IPS-11a (cell line): Measurements from ENCODE around the gene DRC1.

Experiments used
- H3K4me3 ChIP-seq: one replicate; pipeline ENCODE4 v1.5.1; 2013; ENCODE audit warnings: low read depth, low read length, control low read depth

Gene DRC1

DNA sequence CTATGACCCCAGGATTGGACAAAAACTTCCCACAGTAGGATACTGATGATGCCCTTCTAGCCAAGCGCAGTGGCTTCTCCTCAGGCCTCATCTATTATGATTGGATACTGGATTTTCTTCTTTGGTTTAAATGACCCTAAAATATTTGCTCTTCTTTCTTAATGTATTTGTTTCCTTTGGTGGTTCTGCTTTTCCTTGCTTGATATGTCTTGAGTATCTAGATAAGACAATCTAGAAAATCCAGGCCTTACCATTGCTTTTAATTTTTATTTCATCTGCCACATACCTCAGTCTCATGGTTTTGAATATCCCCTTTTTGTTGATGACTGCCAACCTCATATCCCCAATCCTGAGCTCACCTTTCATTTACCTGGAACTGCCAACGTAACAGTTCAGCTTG is 40.6 kb downstream of the DRC1 start:
- no peak overlapping the region for H3K4me3 ChIP-seq

DNA sequence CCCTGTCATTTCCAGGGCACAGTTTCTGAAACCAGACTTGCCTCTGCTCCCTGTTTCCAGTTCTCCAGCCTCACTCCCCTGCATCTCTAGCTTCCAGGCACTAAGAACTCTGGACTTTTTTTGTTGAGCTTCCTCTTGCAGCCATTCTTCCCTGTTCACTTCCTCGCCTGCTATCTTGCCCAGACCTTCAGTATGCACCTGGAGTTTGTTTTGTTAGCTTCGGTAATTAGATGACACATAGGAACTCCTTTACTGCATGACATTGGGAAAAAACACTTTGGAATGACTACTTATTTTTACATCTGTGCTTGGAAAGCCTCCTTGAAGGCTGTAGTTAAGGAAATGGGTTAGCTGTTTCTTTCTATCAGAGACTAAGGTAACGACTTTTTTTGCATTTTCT is 41.0 kb downstream of the DRC1 start:
- no peak overlapping the region for H3K4me3 ChIP-seq

DNA sequence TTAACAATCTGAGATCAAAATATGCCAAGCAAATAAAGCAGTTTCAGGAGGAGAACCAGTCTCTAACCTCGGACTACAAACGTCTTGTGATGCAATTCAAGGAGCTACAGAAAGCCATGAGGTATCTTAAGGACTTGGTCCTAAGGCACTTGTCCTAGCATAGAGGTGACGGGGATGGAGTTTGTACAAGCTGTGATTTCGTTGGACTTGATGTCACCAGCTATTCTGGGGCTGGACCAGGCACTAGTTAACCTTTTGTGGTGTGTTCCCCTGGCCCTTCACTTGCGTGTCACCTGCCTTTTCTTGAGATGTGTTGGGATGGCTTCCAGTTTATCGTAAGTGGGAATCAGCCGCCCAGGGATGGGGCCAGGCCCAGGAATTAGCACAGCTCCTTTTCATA is 42.5 kb downstream of the DRC1 start:
- H3K4me3 ChIP-seq: no peak overlapping the region

DNA sequence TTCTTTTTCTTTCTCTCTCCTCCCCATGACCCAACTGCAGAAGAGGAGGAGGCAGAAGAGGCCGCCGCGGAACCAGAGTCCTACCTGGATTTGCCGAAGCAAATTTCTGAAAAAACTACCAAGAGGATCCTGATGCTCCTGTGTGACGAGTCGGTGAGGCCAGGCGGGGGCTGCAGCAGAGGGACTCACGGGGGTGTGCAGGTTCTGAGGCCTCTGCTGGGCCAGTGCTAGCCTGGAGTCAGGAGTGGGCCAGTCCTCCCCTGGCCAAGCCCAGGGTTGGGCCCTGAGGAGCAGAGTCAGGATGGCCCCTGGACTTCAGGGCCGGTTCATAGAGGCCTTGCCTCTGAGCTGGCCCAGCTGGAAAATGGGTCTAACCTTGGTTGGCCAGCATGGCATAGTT is 46.9 kb downstream of the DRC1 start:
- H3K4me3 ChIP-seq: no peak overlapping the region

DNA sequence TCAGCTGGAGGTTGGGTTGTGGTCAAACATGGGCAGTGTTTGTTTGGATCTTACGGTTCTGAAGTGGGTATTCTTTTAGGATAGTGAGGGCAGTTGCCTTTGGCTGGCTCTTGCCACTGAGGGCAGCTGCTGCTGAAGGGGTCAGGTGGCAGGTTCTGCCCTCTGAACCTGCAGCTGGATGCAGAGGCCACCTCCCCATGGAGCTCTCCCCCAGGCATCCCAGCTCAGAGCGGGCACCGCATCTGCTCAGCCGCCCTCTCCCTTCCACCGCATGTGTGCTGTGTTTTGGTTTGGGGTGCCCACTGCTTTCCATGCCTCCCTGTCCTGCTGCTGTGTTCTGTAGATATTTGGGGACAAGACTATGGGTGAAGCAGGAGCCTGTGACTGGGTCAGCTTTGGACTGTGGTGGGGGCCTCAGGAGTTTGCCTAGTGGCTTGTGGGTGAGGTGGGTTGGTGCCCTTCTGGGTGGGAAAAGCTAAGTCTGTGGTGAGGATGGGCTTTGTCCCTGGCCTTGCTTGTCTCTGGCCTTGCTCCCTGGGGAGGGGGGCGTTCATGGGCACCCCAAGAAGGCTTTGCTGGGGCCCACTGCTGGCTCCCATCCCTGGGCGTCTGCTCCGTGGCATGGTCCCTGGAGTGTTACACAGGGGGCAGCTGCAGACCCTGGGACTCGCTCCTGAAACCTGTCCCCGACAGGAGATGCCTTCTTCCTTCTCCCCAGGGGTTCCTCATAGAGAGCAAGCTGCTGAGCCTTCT is 47.7 kb downstream of the DRC1 start:
- no peak overlapping the region for H3K4me3 ChIP-seq

DNA sequence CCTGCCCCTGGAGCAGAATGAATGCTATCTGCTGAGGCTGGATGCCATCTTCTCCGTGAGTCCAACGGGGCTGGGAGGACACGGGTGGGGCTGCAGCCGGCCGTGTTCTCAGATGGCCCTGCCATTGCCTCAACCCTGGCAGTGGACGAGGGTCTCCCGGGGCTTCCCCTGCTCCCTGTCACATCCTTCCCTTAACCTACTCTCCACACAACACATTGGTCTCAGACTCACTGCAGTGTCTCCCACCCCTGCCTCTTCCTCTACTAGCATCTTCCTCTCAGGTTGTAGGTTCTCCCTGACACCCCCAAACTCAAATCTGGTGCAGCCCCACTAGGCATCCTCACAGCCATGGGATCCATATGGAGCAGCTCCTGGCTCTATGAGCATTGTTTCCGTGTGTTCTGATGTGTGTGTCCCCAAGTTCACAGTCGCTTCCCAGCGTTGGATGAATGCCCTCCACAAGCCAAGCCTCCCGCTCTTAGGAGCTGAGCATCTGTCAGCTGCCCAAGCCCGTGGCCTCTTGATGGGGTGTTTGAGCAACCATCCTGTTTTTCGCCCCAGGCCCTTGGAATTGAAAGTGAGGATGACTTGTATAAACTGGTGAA is 48.4 kb downstream of the DRC1 start:
- H3K4me3 ChIP-seq: no peak overlapping the region

DNA sequence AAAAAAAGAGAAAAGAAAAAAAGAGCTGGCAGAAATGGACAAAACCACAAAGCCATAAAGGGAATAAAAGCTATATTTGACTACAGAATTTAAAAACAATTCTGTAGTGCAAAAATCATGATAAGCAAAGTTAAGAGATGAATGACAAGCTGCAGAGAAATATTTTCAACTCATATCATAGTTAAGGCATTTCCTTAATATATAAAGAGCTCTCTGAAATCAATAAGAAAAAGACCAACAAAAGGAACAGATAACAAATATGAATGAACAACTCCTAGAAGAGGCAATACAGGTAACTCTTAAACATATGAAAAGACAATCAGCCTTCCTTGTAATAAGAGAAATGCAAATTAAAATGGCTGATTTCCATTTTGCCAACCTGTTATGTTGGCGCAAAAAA is 50.0 kb downstream of the DRC1 start:
- H3K4me3 ChIP-seq: no peak overlapping the region

DNA sequence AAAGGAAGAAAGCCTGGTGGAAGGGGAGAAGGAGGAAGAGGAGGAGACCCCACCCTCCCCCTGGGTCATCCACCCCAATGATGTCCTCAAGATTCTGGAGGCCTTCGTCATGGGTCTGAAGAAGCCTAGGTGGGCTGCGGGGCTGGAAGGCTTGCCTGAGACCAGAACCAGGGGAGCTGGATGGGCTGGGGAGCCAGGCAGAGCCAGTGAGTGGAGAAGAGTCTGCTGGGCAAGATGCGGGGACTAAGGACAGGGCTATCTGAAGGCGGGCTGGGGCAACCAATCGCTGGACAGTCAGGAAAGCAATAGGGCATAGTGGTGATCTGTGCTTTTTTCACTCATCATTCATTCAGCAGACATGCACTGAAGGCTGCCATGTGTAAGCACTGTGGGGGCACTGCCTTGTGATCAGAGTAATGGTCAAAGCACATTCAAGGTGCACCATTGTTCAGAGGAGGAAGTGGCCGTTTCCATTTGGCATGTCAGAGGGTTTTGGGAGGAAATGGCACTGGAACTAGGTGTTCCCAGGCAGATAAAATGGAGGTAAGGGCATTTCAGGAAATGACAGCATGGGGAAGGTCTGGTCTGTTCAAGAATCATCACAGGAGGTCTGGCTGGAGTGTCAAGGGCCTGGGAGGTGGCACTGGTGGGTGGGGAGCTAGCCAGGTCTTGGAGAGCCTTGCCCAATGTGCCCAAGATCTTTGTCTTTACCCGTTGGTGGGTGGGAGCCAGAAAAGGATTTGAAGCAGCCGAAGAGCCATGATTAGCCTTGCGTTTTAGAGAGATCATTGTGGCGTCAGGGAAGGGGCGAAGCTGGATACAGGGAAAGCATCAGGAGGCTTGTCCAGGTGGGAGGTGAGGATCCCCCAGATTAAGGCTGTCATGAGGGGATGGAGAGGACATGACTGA is 52.0 kb downstream of the DRC1 start:
- no peak overlapping the region for H3K4me3 ChIP-seq

DNA sequence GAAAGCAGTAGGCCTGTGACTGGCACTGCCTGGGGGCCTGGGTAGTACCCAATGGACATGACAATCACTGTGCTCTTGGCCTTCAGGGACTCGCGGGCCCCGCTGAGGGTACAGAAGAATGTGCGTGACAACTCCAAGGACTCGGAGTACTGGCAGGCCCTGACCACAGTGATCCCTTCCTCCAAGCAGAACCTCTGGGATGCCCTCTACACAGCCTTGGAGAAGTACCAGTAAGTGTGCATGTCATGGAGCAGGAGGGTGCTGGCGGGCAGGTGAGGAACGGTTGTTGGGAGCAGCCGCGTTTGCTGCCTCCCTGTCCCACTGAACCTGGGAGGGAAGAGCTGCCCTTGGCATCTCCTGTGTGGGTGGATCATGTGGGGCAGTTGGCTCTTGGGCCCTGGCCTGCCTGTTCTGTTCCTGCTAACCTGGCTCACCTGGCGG is 52.9 kb downstream of the DRC1 start:
- H3K4me3 ChIP-seq: no peak overlapping the region

DNA sequence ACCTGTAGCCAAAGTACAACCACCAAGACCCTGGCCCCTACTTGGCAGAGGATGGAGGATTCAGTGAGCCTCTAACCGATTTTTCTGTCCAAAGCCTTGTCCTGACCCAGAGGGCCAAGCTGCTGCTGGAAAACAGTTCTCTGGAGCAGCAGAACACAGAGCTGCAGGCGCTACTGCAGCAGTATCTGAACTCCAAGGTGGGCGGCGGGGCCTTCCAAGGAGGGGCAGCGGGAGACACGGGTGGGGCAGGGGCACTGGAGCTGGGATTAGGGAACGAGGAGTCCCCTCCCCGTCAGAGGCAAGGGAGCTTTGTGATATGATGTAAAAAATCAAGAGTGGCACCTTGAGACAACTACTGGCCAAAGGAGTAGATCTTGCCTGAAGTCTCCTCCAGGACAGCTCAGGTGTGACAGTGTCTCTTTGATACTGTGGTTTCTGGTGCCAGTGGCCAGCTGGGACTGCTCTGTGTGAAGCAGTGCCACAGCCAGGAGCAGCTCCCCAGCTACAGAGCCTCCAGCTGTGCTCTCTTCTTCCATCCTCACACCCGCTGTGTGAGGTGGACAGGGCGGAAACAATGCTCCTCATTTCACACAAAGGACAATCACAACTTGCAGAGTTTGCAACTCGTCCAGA is 53.4 kb downstream of the DRC1 start:
- H3K4me3 ChIP-seq: no peak overlapping the region

DNA sequence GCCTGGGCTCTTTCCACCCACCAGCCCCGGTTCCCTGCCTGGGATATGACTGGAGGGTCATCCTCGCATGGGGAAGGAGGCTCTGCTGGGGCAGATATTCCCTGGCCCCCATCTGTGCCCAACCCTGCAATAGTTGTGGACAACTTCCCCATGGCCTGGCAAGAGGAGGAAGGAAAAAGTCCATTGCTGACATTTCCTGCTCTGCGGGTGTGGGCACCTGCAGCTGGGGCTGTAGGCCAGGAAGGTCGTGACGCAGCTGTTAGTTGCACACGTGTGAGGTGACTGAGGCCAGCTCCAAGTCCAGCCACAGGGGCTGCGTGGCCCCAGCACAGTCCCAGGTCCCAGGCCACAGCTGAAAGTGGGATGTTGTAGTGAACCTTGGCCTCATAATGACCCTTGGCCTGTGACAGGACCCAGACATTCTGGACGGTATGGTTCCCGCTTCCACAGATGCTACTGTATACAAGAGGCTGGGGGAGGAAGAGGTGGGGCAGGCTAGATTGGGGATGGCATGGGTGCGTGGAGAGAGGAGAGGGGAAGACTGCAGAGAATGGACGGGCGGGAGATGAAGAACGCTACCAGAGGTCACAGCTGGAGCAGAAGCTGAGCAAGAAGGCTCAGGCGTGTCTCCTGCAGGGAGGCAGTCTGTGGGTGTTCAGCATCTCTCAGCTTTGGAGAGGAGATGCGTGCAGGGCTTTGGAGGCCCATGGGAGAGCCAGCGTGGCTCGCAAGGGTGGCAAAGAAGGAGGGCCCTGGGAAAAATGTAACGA is 54.1 kb downstream of the DRC1 start:
- no peak overlapping the region for H3K4me3 ChIP-seq

DNA sequence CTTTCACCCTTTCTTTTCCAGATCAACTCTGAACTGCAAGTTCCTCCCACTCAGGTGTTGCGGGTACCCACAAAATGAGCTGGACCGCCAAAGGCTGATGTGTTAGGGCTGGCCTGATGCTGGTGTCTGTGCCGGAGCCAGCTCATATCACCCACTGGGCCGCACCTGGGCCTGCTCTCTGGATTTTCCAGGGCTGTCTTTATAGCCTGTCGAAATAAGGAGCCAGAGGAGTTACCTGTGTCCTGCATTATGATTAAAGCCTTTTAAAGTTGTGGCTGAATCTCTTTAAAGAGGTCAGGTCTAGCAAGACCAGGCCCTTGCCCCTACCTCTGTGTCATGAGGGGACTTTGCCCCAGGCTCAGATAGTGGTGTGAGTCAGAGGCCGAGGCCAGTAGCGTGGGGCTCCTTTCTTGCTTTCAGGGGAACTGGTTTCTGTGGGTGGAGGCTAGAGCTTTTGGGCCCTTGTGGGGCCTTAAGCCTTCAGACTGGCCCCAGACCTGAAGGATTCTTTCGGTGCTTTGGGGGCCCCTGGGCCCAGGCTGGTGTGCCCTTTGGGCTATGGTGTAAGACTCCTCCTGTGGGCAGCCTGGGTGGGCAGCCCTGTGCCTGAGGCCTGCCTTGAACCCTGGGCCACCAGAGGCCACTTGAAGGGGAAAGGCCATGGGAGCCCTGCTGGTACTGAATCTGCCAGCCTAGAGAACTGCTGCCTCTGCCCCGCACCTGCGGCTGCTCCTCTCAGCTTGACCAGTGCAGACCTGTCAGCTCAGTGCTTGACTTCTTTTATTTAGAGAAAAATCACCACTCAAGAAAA is 54.9 kb downstream of the DRC1 start:
- H3K4me3 ChIP-seq: no peak overlapping the region

DNA sequence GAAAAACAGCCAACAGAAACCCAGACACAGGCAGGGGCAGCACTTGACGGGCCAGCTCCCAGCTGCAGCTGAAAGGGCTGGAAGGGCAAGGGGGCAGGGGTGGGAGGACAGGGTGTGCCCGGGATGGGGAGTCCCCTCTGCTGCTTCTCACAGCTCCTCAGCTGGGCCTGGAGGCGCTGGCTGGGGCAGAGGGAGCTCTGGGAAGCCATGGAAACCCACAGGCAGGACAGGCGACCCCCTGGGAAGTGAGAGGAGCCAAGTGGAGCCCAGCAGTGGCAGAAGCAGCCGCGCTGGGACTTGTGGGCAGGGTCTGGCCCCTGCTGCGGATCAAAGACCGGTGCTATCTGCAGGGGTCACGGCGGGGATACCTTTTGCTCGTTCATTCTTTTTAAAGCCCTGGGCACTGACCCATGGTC is 55.5 kb downstream of the DRC1 start:
- no peak overlapping the region for H3K4me3 ChIP-seq

DNA sequence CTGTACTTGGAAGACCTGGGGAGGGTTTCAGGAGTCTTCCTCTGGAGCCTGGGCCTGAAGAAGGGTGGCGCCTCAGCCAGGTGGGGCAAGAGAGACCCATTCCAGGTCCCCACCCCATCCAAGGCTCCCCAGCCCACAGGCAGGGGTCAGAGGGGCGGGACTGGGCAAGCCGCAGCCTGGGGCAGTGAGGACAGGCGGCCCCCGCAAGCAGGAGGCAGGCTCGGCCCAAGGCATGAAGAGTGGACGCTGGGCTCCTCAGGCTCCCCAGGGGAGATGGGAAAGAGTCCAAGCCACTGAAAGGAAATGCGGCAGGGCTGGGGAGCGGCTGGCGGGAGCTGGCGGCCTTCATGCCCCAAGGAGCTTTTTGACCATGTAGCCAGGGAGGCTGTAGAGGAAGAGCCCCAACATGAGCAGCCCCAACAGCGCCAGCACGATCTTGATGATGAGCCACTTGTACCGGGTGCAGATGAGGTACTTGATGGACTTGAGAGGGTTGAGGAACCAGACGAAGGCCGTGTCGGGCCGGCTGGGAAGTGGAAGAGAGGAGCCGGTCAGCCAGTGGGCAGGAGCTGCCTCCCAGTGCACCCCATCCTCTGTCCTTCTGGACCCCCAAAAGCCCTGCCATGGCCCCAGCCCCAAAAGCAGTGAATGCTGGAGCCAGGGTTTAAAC is 56.1 kb downstream of the DRC1 start:
- no peak overlapping the region for H3K4me3 ChIP-seq

DNA sequence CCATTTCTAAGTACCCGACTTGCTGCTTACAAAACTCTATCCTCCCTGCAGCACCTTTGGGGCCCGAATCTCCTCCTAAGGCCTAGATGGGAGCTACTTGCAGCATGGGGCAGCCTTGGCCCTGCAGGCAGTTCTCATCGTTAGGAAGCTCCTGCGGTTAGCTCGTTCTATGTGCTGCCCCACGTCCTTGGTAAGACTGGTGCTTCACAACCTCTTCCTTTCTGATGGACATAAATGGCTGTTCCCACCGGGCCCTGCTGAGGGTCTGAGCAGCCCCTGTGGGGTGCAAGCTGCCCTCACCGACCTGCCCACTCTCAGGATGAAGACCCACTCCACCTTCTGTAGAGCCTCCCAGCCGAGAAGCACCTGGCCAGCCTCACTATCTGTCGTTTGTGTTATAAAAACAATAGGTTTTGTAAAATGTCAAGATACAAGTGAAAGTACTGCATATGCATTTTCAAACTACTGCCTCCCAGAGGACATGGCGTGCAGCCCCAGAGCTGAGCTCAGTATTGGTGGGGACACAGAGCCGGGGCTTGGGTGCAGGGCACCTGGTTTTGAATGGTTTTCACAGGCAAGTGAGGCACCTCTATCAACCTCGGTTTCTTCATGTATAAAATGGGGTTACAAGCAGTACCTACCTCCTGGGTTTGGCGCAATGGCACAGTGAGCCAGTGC is 56.8 kb downstream of the DRC1 start:
- H3K4me3 ChIP-seq: no peak overlapping the region

DNA sequence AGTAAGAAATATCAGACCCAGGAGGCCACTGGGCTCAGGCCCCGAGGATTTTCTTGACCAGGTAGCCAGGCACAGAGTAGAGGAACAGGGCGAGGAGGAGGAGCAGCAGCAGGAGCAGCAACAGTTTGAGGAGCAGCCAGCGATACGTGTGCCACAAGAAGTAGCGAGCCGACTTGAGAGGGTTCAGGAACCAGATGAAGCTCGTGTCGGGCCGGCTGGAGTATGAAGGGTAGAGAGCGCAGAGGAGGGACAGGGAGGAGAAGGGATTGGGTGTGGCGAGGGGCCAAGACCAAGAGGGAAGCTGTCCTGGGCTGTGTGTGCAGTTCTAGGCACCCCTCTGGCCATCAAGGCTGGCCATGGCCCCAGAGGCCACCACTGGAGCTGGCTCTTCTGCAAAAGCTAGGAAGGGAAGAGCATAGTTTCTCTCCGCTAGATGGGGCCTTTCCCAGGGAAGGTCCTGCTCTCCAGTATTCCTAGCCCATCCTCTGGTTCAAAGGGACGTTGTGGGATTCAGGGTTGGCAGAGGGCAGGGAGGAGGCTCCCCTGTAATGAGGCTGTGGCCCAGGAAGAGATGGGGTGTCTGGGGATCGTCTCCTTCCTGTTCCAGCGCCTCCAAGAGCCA is 58.4 kb downstream of the DRC1 start:
- no peak overlapping the region for H3K4me3 ChIP-seq

DNA sequence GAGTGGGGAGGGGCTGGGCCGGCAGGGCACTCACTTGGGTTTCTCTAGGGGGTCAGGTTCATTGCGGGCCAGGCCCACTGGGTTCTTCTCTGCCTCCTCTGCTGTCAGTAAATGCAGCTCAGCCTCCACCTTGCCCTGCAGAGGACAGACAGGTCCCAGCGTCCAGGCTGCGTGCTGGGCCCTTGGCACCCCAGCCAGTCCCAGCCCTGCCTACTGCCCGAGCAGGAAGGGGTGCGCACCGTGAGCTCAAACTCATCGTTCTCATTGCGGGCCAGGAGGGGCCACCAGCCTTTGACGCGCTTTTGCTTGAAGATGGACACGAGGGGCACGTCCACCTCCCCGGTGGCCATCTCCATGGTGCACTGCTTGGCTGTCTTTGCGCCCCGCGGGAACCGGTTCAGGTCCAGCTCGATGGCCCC is 58.9 kb downstream of the DRC1 start:
- H3K4me3 ChIP-seq: no peak overlapping the region

DNA sequence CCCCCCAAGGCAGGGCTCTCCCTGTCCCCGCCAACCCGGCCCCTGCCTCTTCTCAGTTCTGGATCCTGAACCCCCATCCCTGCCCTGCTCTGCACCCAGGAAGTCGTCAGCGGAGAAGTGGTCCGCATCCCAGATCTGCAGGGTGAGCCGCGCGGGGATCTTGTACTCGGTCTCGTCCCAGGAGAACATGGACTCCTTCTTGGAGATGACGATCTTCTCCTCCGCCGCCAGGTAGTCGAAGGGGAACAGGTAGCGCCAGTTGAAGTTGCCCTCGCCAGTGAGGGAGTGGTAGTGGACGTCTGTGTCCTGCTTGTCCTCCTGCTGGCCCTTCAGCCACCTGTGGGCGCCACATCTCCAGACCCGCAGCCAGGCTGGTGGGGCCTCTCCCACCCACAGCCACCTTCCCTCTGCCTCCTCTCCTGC is 59.9 kb downstream of the DRC1 start:
- no peak overlapping the region for H3K4me3 ChIP-seq
